DOHH2 (cell line): ENCODE data around the gene CARD14.

Source experiments
- H3F3A ChIP-seq: fragments of 200-600 bp; sonication (generic), shearing (Covaris generic); 2 replicates; pipeline ENCODE4 v1.6.0; 2016; ENCODE audit warnings: antibody characterized with exemption, mild to moderate bottlenecking; ENCODE audit not compliant: control insufficient read depth, insufficient read depth
- H3K27ac ChIP-seq: fragments of 200-600 bp; sonication (generic); 2 replicates; pipeline ENCODE4 v1.5.1; 2014; ENCODE audit warnings: low read depth, mild to moderate bottlenecking, low read length, moderate library complexity
- H3K27me3 ChIP-seq: fragments of 200-600 bp; sonication (generic); 2 replicates; pipeline ENCODE4 v1.6.1; 2014; ENCODE audit warnings: mild to moderate bottlenecking, low read length, mixed read lengths; ENCODE audit not compliant: control insufficient read depth
- H3K36me3 ChIP-seq: fragments of 200-600 bp; sonication (generic); 2 replicates; pipeline ENCODE4 v1.6.1; 2014; ENCODE audit warnings: mild to moderate bottlenecking, low read length, moderate library complexity, mixed read lengths; ENCODE audit not compliant: control insufficient read depth
- H3K4me1 ChIP-seq: fragments of 200-600 bp; sonication (generic); 2 replicates; pipeline ENCODE4 v1.6.1; 2014; ENCODE audit warnings: mild to moderate bottlenecking, low read length, mixed read lengths; ENCODE audit not compliant: control insufficient read depth
- H3K4me2 ChIP-seq: fragments of 200-600 bp; sonication (generic); 2 replicates; pipeline ENCODE4 v1.6.0; 2014; ENCODE audit warnings: mild to moderate bottlenecking, low read length, moderate library complexity
- H3K4me3 ChIP-seq: fragments of 200-600 bp; sonication (generic); 2 replicates; pipeline ENCODE4 v1.5.1; 2014; ENCODE audit warnings: mild to moderate bottlenecking, low read length, mixed read lengths
- H3K79me2 ChIP-seq: fragments of 200-600 bp; sonication (generic); 2 replicates; pipeline ENCODE4 v1.6.1; 2014; ENCODE audit warnings: mild to moderate bottlenecking, low read length, mixed read lengths; ENCODE audit not compliant: control insufficient read depth
- H3K9me2 ChIP-seq: fragments of 200-600 bp; sonication (generic); replicated peaks from 2 replicates; pipeline ENCODE4 v1.6.1; 2014; ENCODE audit warnings: mild to moderate bottlenecking, low read length, mixed read lengths; ENCODE audit not compliant: control insufficient read depth
- H3K9me3 ChIP-seq: fragments of 200-600 bp; sonication (generic); 2 replicates; pipeline ENCODE4 v1.6.1; 2014; ENCODE audit warnings: antibody characterized with exemption, low read length, mixed read lengths; ENCODE audit not compliant: control insufficient read depth, insufficient read depth
- H4K20me1 ChIP-seq: fragments of 200-600 bp; sonication (generic); 2 replicates; pipeline ENCODE4 v1.6.0; 2014; ENCODE audit warnings: low read depth, mild to moderate bottlenecking, antibody characterized with exemption, low read length, moderate library complexity; ENCODE audit not compliant: control insufficient read depth, insufficient read depth
- CTCF ChIP-seq: fragments of 200-600 bp; sonication (generic); IDR thresholded peaks from one replicate; pipeline ENCODE4 v1.5.1; 2014; ENCODE audit warnings: antibody characterized with exemption, mild to moderate bottlenecking, low read depth, low read length; ENCODE audit not compliant: poor library complexity, severe bottlenecking
- EZH2phosphoT487 ChIP-seq: fragments of 200-600 bp; sonication (generic); IDR thresholded peaks from 2 replicates; pipeline ENCODE4 v1.6.1; 2017; ENCODE audit warnings: borderline replicate concordance, mild to moderate bottlenecking, antibody characterized with exemption, low read length, moderate library complexity, mixed read lengths

The CARD14 gene

GRCh38 chr17:80212511-80212910, 42.7 kb downstream of the CARD14 start:
- H3K36me3 ChIP-seq = no peaks in the 10 kb centered on the region
- H3K4me1 ChIP-seq = no peaks in the 10 kb centered on the region
- no peaks in the 10 kb centered on the region for H3K9me2 ChIP-seq
- no peak overlapping the region for H3K27ac ChIP-seq
- no peak overlapping the region for H3K4me3 ChIP-seq
- no peaks in the 10 kb centered on the region for H3K27me3 ChIP-seq
- H3K79me2 ChIP-seq = no peaks in the 10 kb centered on the region
- TF ChIP-seq EZH2phosphoT487 (no peak), CTCF (no peak)
- H4K20me1 ChIP-seq = no peaks in the 10 kb centered on the region
- no peaks in the 10 kb centered on the region for H3K9me3 ChIP-seq
- H3F3A ChIP-seq = no peaks in the 10 kb centered on the region
- no peak overlapping the region for H3K4me2 ChIP-seq

GRCh38 chr17:80212962-80213642, 43.3 kb downstream of the CARD14 start:
- Histone ChIP-seq H3K4me2 (no peak overlapping the region), H3K79me2 (no peaks in the 10 kb centered on the region), H3K9me3 (no peaks in the 10 kb centered on the region), H3K36me3 (no peaks in the 10 kb centered on the region), H3K27ac (no peak overlapping the region), H4K20me1 (no peaks in the 10 kb centered on the region), H3K9me2 (no peaks in the 10 kb centered on the region), H3F3A (no peaks in the 10 kb centered on the region), H3K4me1 (no peaks in the 10 kb centered on the region), H3K27me3 (0 out of 2 replicates have a peak, but pooled peaks cover 2% of the 10 kb centered on the region), H3K4me3 (no peak overlapping the region)
- TF ChIP-seq EZH2phosphoT487 (no peak), CTCF (no peak)

DNA sequence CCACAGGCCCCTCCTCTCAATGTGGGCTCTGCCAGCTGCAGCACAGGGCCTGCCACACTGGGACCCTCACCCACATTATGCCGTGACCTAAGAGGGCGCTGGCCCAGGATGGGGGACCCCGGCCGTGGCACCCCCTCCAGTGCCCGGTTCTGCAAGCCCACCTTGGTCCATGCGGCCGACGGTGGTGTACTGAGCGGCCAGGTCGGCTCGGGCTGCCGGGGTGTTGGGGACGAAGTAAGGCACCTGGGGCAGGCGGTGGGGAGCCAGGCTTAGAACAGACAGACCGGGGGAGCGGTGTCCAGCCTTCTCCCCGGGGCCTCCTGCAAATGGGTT, 43.8 kb downstream of the CARD14 start:
- H3K79me2 ChIP-seq = no peaks in the 10 kb centered on the region
- H3K4me2 ChIP-seq = no peak overlapping the region
- no peaks in the 10 kb centered on the region for H3K9me3 ChIP-seq
- TF ChIP-seq EZH2phosphoT487 = no peak
- TF ChIP-seq CTCF = no peak
- H3F3A ChIP-seq = no peaks in the 10 kb centered on the region
- 0 out of 2 replicates have a peak, but pooled peaks cover 2% of the 10 kb centered on the region for H3K27me3 ChIP-seq
- no peaks in the 10 kb centered on the region for H3K36me3 ChIP-seq
- no peak overlapping the region for H3K4me3 ChIP-seq
- H3K27ac ChIP-seq = no peak overlapping the region
- H4K20me1 ChIP-seq = no peaks in the 10 kb centered on the region
- H3K9me2 ChIP-seq = no peaks in the 10 kb centered on the region
- H3K4me1 ChIP-seq = peaks cover 3% of the 10 kb centered on the region
